GM19455 (cell line): ENCODE measurements around the gene MAGOHB.
"Not testable (repeated sequence)": the region's sequence is repeated elsewhere in the genome, so short reads cannot be mapped to it uniquely, and the experiment has no call there.

Experiments used
- ATAC-seq: cut with Tn5 transposase; IDR thresholded peaks from one replicate; pipeline ENCODE4 v1.9.1; 2021; ENCODE audit not compliant: unreplicated experiment

The MAGOHB gene

DNA sequence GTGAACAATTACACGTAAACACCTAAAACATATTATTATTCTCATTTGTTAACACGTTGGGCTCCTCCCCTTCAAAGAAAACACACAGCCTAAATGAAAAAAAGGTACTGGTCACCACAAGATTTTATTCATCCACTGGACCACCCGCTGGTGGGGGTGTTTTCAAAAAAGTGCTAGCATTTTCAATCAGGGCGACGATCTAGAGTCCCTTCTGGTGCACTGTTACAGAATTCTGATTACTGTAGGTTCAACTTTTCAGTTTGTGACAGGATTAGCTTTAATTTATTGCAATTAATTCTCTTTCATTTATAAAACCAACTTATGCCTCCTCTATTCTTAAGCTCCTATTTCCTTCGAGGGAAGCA, 443 bp downstream of the MAGOHB start:
- ATAC-seq: peak; percentile 10

DNA sequence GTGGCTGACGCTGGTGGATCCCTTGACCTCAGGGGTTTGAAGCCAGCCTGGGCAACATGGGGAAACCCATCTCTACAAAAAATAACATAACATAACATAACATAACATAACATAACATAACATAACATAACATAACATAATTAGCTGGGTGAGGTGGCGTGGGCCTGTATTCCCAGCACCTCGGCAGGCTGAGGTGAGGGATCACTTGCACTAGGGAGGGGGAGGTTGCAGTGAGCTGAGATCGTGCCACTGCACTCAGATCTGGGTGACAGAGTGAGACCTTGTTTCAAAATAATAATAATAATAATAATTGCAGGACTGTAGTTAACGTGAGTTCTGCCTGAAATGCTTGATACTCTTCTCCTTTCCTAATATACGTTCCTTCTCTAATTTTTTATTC, 1.3 kb downstream of the MAGOHB start:
- no peak for ATAC-seq

DNA sequence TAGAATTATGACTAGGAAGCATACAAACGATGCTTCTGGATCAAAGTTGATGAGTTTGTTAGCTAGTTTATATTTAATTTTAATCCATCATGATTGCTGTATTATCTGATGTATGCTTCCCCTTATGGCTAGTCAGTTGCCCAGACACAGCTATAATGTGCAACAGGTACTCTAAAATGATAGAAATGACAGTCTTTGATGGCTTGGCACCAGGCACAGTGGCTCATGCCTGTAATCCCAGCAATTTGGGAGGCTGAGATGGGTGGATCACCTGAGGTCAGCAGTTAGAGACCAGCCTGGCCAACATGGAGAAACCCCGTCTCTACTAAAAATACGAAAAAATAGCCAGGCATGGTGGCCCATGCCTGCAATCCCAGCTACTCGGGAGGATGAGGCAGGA, 2.2 kb downstream of the MAGOHB start:
- ATAC-seq: not testable (repeated sequence)

DNA sequence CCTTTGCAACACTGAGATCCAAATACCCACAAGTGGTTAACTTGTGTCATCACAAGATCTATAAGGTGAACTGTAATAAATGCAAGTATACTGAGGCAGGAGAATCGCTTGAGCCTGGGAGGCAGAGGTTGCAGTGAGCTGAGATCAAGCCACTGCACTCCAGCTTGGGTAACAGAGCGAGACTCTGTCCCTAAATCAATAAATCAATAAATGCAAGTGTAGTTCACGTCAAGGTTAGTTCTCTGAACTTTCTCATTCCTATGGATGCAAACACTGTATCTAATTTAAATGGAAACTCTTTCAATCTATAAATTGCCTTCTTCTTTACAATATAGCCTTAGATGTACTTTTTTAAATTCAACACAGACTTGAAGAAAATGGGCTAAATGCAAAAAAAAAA, 3.2 kb downstream of the MAGOHB start:
- no peak for ATAC-seq

DNA sequence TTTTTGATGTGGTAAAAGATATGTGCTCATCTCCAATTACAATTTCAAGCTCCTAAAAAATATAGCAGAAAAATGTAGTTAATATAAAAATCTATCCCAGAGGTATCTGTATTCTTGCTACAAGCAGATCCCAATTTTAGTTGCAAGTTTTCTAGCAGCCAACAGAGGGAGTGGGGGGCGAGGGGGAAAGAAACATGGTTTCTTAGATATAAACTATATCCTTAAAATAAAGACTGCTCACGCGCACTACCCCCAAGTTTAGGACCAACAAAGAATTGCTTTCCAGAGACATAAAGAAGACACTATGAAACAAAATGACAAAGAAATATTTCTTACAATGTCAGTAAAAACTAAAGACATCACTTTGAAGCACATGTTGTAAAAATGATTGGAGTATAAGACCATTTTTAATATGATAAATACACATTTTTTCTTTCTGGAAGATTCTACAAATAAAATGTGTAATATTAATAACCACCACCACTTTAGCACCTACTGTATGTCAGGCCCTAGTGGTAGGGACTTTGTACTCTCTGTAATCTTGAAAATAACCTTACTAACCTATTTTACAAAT, 5.4 kb downstream of the MAGOHB start:
- ATAC-seq: no peak

DNA sequence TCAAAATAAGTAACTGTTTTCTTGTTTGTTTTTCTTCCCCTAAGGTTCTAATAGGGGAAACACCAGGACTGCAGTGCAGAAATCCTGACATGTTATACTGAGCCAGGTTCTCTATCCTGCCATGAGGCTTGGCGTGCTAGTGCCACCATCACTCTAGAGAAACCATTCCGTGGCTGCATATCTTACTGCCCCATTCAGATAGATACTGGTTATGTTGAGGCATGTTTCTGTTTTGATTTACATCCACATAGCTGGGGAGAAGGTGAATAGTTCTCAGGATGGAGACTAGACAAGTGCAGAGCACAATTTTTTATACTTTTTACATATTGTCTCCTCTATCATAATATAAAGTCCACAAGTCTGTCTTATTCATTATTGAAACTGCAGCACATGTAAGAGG, 11.5 kb downstream of the MAGOHB start:
- ATAC-seq: no peak

DNA sequence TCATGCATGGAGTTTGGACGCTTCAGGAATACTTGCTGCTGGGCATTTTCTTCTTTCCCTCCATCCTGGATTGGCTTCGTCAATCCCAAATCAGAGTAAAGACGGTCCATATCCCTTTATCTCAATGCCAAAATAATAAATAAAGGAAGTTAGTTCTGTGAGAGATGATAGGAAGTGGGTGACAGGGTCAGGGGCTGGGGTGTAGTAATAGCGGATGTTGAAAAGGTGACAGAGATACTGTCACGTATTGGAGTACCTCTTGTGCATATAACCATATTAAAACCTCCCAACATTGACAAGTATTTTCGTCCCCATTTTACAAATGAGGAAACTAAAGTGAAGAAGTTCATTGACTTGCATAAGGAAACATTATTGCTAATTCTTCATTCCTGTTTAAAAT, 12.4 kb downstream of the MAGOHB start:
- ATAC-seq: no peak

DNA sequence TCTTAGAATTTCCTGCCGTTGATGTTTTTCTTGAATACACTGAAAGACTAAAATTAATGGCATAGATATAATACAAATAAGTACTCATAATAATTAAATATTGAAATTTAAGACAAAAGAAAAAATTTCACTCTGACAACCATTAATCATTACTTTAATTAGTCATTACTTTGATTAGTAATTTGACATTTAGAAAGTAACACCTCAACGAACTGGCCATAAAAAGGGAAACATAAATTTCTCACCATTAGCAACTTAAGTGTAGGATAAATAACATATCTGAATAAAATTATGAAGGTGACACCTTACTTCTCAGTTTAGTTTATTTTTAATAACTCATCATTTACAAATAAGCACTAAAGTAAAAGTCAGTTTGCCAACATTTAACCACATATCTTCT, 17.5 kb downstream of the MAGOHB start:
- no peak for ATAC-seq

DNA sequence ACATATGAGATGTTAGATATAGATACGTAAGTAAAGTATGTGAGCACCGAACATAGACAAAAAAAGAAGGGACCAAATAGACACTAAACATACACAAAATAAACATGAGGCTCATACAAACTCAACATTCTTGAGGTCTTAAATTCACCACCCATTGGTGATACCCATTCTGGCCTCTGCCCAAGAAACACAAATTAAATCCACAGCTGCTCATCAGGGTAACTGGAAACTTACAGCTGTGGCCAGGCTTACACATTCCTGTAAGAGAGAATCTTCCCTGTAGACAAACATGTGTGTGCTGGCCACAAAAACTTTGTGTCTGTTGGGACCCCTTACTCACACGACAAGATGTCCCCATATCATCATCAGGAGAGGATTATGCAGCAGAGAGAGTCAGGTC, 22.4 kb downstream of the MAGOHB start:
- ATAC-seq: no peak

DNA sequence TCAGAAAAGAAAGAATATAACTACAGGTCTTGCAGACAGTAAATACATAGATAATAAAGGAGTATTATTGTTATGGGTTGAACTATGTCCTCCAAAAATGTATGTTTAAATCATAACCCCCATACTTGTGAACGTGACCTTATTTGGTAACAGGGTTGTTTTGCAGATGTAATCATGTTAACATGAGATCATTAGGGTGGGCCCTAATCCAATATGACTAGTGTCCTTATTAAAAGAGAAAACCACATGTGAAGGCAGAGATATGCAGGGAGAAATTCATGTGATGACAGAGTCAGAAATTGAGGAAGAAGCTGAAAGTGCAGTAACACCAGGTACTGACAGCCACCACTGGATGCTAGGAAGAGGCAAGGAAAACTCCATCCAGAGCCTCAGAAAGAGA, 29.0 kb downstream of the MAGOHB start:
- no peak for ATAC-seq

DNA sequence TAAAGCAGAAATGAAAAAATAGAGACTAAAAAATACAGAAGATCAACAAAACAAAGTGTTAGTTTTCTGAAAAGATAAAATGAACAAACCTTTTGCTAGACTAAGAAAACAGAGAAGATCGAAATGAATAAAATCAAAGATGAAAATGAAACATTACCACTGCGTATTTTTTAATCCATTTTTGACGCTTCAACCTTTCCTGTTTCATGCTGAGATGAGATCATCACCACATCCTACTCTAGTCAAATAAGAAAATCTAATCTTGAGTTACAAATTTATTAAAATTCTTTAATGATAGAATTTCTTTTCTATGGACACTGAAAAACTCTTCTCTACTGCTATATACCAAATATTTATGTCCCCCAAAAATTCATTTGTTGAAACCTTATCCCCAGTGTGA, 30.7 kb downstream of the MAGOHB start:
- ATAC-seq: no peak

DNA sequence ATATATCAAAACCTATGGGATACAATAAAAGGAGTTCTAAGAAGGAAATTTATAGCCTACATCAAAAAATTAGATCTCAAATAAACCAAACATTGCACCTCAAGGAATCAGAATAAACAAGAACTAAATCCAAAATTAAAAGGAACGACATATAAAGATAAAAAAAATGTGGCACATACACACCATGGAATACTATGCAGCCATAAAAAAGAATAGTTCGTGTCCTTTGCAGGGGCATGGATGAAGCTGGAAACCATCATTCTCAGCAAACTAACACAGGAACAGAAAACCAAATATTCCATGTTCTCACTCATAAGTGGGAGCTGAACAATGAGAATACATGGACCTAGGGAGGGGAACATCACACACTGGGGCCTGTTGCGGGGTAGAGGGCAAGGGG, 31.3 kb downstream of the MAGOHB start:
- not testable (repeated sequence) for ATAC-seq

DNA sequence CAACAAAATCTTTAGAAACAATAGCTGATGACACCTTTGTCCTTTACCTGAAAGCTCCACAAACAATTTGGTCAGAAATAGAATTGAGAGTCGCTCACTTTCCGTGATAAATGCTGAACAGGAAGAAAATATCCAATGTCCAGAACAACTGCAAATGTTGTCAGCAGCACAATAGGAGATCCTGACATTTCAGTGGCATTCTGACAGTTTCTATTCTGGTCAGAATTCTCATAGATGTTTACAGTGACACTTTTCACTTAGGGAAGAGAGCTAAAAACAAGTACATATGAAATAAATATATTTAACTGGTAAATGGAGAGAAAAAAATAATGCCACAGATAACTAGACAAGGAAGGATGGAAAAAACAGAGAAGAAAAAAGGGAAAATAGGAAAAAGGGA, 39.1 kb downstream of the MAGOHB start:
- ATAC-seq: no peak

DNA sequence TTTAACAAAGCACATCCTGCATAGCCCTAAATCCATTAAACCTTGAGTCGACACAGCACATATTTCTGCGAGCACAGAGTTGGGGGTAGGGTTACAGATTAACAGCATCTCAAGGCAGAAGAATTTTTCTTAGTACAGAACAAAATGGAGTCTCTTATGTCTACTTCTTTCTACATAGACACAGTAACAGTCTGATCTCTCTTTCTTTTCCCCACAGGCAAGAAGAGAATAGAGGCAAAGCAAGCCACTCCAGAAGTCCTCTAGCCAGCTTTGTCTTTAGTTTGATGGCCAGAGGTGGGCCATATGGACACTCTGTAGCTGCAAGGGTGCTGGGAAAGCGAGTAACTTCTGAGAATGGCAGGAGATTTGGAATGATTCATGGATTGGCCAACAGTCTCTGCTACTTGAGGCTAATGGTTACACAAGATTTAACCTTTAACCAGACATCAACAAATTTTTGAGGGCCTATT, 41.4 kb downstream of the MAGOHB start:
- not testable (repeated sequence) for ATAC-seq

DNA sequence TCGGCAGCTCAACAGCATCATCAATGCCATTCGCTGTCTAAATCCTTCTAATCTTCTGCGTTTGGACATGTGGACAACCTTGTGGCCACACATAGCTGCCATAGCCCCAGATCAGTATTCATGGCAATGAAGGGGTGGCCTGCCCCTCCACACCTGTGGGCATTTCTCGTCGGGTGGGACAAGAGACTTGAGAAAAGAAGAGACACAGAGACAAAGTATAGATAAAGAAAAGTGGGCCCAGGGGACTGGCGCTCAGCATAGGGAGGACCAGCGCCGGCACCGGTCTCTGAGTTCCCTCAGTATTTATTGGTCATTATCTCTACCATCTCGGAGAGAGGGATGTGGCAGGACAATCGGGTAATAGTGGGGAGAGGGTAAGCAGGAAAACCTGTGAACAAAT, 42.3 kb downstream of the MAGOHB start:
- ATAC-seq: no peak

DNA sequence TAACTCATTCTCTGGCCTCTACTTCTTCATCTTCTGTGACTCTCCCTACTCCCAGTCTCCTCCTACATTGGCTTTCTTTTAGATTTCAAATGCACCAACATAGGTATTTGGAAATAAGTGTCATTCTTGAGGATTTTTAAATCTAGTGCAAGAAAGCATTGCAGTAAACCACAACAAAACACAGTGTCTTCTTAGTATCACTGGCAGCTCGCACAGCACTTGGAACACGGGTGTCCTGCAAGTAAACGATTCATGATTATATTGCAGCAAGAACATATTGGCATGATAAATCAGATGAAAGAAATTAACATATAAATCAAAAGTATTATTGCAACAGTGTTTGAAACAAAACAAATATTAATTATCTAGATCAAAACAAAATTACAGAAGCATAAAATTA, 45.6 kb downstream of the MAGOHB start:
- ATAC-seq: no peak

DNA sequence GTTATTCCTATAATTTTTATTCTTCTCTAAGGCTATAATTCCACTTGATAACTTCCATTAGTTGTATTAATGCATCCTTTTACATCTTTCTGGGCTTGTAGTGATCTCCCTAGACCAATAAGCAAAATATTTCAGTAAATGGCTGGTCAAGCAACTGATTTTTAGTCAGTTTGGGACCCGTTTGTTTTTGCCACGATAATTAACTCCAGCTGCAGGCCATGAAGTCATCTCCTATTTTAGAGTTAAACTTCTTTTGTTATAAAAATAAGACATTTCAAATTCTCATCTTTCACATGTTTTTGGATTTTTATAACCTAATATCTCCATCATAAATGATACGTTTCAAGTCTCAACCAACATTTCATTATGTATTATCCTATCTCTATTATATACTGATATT, 49.4 kb downstream of the MAGOHB start:
- no peak for ATAC-seq

DNA sequence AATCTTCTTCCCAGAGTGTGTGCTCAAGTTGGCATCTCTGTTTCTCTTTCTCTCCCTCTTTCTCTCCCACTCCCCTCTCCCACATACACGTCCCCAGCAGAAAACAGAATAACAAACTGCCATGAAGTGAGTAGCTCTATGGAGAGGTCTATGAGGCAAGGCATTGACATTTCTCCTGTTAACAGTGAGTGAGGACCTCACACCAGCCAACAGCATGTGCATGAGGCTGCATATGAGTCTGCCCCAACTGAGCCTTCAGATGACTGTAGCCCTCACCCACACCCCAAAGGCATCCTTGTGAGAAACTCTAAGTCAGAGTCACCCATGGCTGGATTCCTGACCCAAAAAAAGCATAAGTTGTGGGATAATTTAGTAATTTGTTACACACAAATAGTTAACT, 50.4 kb downstream of the MAGOHB start:
- no peak for ATAC-seq

DNA sequence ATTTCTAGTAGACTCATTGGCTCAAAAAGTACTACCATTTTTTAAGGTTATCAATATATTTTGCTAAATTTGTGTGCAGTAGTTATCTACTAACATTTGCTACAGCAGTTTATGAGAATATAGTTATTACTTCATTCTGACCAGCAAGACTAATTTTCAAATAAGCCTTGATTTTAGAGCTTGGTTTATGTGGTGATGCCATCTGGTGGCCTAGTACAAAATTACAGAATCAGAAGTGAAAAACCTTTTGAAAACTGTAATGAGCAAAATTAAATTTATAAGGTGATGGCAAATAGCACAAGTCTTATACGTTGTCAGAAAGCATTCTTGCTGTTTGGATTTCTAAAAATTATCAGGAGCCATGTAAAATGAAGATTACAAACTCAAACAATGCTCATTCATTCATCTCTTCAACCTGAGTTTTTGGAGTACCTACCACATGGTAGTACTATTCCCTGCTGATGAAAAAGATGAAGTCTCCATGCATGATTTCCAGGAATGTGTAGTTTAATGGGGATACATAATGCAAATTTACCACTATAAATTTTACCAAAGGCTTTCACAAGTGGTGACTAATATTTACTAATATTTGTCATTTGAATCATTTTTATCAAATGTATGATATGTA, 51.0 kb downstream of the MAGOHB start:
- no peak for ATAC-seq

DNA sequence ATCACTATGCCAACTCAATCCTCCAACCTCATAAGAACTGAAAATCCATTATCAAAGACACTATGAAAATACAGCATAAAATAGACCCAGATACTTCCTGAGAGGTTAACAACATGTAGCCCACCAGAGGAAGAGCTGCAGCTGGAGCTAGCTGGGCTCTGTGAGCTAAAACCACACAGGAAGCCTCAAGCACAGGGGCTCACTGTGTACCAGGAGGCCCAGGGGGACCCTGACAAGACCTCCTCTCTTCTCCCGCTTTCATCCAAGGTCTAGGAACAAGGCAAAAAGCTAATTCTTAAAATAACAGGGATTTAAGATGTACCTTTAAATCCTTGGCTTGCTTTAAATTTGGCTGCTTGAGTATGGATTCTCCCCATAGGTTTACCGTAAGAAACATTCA, 54.2 kb downstream of the MAGOHB start:
- no peak for ATAC-seq

DNA sequence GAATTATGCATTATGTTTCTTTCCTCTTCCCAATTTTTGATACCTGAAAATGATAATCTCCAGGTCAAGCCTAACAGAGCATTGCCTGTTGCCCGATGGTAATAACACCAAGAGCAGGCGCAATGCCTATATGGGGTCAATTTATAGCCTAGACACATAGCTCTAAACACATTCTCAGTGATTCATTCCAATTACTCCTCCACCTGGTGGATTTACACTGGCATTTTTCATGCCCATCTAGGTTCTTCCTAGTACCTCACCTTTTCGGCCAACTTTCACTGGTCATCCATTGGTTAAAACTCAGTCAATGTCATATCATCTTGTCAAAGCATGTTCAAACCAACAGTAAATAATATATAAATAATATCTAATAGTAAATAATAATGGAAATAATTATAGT, 54.6 kb downstream of the MAGOHB start:
- ATAC-seq: no peak

DNA sequence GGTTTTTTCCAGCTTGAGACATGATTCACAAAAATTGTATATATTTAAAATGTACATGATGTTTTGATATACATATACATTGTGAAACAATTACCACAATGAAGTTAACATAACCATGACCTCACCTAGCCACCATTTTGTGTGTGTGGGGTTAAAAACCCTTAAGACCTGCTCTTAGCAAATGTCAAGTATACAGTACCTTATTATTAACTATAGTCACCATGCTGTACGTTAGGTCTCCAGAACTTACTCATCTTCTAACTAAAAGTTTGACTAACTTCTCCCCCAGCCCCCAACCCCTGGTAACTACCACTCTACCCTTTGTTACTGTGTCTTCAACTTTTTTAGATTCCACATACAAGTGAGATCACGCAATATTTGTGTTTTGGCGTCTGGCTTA, 55.1 kb downstream of the MAGOHB start:
- ATAC-seq: no peak

DNA sequence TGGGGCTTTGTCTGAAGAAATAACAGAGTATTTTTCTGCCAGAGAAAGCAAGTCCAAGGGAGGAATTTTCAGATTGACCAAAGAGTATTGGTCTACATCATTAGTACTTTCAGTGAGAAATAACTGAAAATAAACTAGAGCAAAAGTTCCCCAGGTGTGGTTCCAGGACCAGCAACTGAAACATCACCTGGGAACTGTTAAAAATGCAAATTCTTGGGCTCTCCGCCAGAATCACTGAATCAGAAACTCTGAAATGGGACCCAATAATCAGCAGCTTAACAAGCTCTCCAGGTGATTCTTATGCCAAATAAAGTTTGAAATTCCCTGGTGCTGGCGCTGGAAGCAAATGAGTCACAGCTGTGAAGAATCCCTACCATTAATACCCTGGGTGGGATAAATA, 55.6 kb downstream of the MAGOHB start:
- ATAC-seq: peak; percentile 72
